GM12878 (cell line): ENCODE measurements around the gene ZNF148. TPM values are rescaled to one million over a fixed set of nuclear protein-coding genes. Genes with fewer than 3 reads are reported as not detected.

ENCODE experiments used
- BCL3 ChIP-seq: IDR thresholded peaks from 2 replicates; pipeline ENCODE4 v1.6.1; 2011; ENCODE audit warnings: borderline replicate concordance, low read depth, mild to moderate bottlenecking, moderate library complexity, low read length; ENCODE audit not compliant: insufficient read depth, poor library complexity, severe bottlenecking
- CTCF ChIP-seq, 3 experiments: IDR thresholded peaks in 2 of 3; conservative IDR thresholded peaks in 1 of 3; 2 replicates each; pipeline ENCODE4 v1.5.1; 2011; ENCODE audit warnings: low read depth in 3 of 3, low read length in 3 of 3, mild to moderate bottlenecking in 3 of 3, control low read depth in 2 of 3, moderate library complexity in 2 of 3, inconsistent platforms in 1 of 3, mixed read lengths in 1 of 3; ENCODE audit not compliant: control insufficient read depth in 2 of 3, insufficient read depth in 1 of 3; ENCODE audit errors: extremely low read depth in 1 of 3
- E2F4 ChIP-seq: IDR thresholded peaks from 2 replicates; pipeline ENCODE4 v1.6.1; 2012; ENCODE audit warnings: low read depth, low read length, improper control_type of control experiment
- GABPA ChIP-seq: IDR thresholded peaks from 2 replicates; pipeline ENCODE4 v1.6.1; 2014; ENCODE audit warnings: antibody characterized with exemption, low read depth, mild to moderate bottlenecking, inconsistent platforms
- HCFC1 ChIP-seq: fragments of 150-350 bp; IDR thresholded peaks from 2 replicates; pipeline ENCODE4 v1.6.1; 2014; ENCODE audit warnings: low read length
- JUND ChIP-seq: IDR thresholded peaks from 2 replicates; pipeline ENCODE4 v1.6.1; 2012; ENCODE audit warnings: low read depth, mild to moderate bottlenecking, low read length, improper control_type of control experiment, moderate library complexity
- KAT2A ChIP-seq: conservative IDR thresholded peaks from 2 replicates; pipeline ENCODE4 v1.6.1; 2011; ENCODE audit warnings: low read depth, low read length; ENCODE audit not compliant: control insufficient read depth
- NFXL1 ChIP-seq: fragments of 450-650 bp; IDR thresholded peaks from 2 replicates; pipeline ENCODE4 v1.6.1; 2017; ENCODE audit warnings: antibody characterized with exemption, mild to moderate bottlenecking, borderline replicate concordance
- NR2F1 ChIP-seq: fragments of 450-650 bp; conservative IDR thresholded peaks from 2 replicates; pipeline ENCODE4 v1.6.1; 2017; ENCODE audit warnings: mild to moderate bottlenecking
- PKNOX1 ChIP-seq: fragments of 450-650 bp; IDR thresholded peaks from 2 replicates; pipeline ENCODE4 v1.6.1; 2016; ENCODE audit warnings: mild to moderate bottlenecking
- RFX5 ChIP-seq: IDR thresholded peaks from 2 replicates; pipeline ENCODE4 v1.6.1; 2011; ENCODE audit warnings: low read depth, low read length, improper control_type of control experiment
- SIN3A ChIP-seq: IDR thresholded peaks from 2 replicates; pipeline ENCODE4 v1.6.1; 2012; ENCODE audit warnings: low read depth, low read length, improper control_type of control experiment
- STAT3 ChIP-seq: IDR thresholded peaks from 2 replicates; pipeline ENCODE4 v1.6.1; 2011; ENCODE audit warnings: low read depth, low read length, improper control_type of control experiment
- ZBTB4 ChIP-seq: fragments of 450-650 bp; formaldehyde crosslinking; IDR thresholded peaks from 2 replicates; pipeline ENCODE4 v1.4.0; 2022; ENCODE audit warnings: mild to moderate bottlenecking, moderate library complexity
- ZNF592 ChIP-seq: fragments of 450-650 bp; IDR thresholded peaks from 2 replicates; pipeline ENCODE4 v1.6.1; 2017; ENCODE audit warnings: mild to moderate bottlenecking, moderate library complexity
- polyA plus RNA-seq, 11 experiments: library from polyadenylated mRNA; depleted of rRNA in 4 of 11; unstranded in 6 of 11; stranded (reverse) in 5 of 11; fragments of >200 nt; fragmentation: Nextera tagmentation in 4 of 11; fragmentation: Illumina TruSeq in 1 of 11; extraction: Ambion mirVana in 4 of 11; extraction: Trizol in 1 of 11; gene quantifications; 1 replicate in 1 of 11; 2 replicates in 10 of 11; pipeline versions ENCODE4 v1.2.1 to v1.2.3, GENCODE V29; 2011 to 2016; ENCODE audit warnings: inconsistent platforms in 2 of 11, missing spikeins in 2 of 11, low read depth in 1 of 11
- total RNA-seq, 4 experiments: library from RNA; depleted of rRNA in 3 of 4; stranded (reverse); fragments of >200 nt in 3 of 4; fragmentation: Illumina TruSeq in 1 of 4; extraction: Trizol in 1 of 4; gene quantifications; 2 replicates each; pipeline versions ENCODE4 v1.2.1 to v1.2.3, GENCODE V29; 2013 to 2021

ZNF148 gene
- total and polyA plus RNA-seq, 10 of the 15 experiments (the other 5 are each of a cell fraction or from before 2014, with no cell fraction given): 8.6 to 40.4 (median 26.7) TPM

- TF ChIP-seq BCL3 (no peak), JUND (no peak), NFXL1 (no peak), E2F4 (no peak), HCFC1 (no peak), SIN3A (no peak), RFX5 (no peak), CTCF (IDR thresholded peaks at IDR 0.05 in 2 of 3, conservative IDR thresholded peaks at IDR 0.05 in 1 of 3; ENCODE audit: control insufficient read depth in 2 of 3, extremely low read depth in 1 of 3, insufficient read depth in 1 of 3, low read depth in 3 of 3, low read length in 3 of 3) (peak; percentile 46 to 64 (median 56)), NR2F1 (no peak), KAT2A (no peak), GABPA (no peak), ZBTB4 (CRISPR knock-in tag) (no peak), ZNF592 (no peak), PKNOX1 (0 out of 2 replicates have a peak, but pooled peaks have one; percentile 8), STAT3 (no peak)
Measured at GRCh38 chr3:125192190-125193035, 182.7 kb downstream of the ZNF148 start (continued).
